ENCODE measurements around the gene ZBBX.

The ZBBX gene

DNA sequence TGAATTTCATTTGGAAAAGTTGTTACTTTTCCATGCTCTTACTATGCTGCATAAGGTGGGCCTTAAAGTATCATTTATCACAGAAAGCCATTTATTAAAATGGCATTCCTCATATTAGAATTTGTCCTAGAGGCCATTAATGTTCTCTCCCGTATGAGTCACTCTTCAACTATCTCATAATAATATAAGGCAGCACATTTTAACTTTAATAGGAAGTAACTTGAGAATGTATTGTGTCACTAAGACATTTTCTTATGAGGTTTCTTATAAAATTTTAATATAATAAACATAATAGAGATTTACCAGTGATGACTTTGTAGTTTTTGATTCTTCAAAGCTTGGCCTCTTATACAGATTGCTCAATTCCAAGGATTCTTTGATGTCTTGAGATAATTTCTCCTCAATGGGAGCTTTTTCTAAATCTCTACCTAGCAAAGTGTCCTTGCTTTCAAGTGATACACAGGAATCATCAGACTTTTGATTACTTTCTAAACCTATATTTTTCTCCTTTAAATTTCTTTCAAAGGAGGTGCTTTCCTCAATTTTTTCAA lies 74.7 kb downstream of the ZBBX start:
- intact Hi-C loops (cut with DNase I; ENCODE audit: low total_unique reads): no loop called here
- H3K36me3 ChIP-seq: no peaks in the 10 kb centered on the region
- no peaks in the 10 kb centered on the region for H3K4me1 ChIP-seq
- no peak overlapping the region for H3K4me3 ChIP-seq
- H3K9me3 ChIP-seq: peaks cover 0 to 3% (median 0%) of the 10 kb centered on the region in 3 donors
- TF ChIP-seq, protein P1, sequence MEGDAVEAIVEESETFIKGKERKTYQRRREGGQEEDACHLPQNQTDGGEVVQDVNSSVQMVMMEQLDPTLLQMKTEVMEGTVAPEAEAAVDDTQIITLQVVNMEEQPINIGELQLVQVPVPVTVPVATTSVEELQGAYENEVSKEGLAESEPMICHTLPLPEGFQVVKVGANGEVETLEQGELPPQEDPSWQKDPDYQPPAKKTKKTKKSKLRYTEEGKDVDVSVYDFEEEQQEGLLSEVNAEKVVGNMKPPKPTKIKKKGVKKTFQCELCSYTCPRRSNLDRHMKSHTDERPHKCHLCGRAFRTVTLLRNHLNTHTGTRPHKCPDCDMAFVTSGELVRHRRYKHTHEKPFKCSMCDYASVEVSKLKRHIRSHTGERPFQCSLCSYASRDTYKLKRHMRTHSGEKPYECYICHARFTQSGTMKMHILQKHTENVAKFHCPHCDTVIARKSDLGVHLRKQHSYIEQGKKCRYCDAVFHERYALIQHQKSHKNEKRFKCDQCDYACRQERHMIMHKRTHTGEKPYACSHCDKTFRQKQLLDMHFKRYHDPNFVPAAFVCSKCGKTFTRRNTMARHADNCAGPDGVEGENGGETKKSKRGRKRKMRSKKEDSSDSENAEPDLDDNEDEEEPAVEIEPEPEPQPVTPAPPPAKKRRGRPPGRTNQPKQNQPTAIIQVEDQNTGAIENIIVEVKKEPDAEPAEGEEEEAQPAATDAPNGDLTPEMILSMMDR (IDR thresholded peaks at IDR 0.05): no peak
- no peak overlapping the region for H3K27ac ChIP-seq
- no peak for DNase-seq
- H3K27me3 ChIP-seq: no peaks in the 10 kb centered on the region

DNA sequence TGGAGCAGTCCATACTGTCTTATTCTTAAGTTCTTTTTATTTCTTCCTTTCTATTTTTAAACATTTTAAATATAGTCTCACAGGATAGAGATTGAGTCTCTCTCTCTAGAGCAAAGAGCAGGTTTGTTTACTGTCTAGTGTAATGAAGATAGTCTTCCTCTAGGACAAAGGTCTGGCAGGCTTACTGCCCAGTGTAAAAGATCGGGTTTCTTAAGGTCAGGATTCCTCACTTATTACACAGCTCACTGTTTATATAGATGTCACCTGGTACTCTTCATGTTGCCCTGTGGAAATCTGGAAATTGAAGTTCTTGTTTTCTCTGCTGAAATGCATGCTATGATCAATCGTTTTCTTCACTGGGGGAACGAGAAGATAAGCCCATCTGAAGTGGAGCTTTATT lies 76.0 kb downstream of the ZBBX start:
- no peak for DNase-seq
- Histone ChIP-seq H3K27me3 (no peaks in the 10 kb centered on the region), H3K4me1 (no peaks in the 10 kb centered on the region), H3K4me3 (no peak overlapping the region), H3K36me3 (no peaks in the 10 kb centered on the region), H3K9me3 (no peaks in the 10 kb centered on the region), H3K27ac (no peak overlapping the region)
- TF ChIP-seq, protein P1 (IDR thresholded peaks at IDR 0.05): no peak
- intact Hi-C loops (cut with DNase I; ENCODE audit: low total_unique reads): no loop called here

DNA sequence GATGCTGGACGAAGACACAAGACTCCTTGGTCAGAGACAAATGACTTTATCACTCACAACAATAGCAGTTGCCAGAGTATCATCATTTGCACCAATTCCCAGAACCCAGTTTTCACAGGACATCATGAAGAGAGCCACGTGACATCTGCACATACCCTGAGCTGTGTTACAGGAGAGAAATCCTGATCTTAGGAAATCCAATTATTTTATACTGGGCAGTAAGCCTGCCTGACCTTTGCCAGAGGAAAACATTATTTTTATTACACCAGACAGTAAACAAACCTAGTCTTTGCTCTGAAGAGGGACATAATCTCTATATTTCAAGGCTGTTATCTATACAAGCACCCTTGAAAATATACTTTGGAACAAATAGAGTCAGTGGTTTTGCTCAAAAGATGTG lies 77.4 kb downstream of the ZBBX start:
- H3K36me3 ChIP-seq: no peaks in the 10 kb centered on the region
- H3K27ac ChIP-seq: no peak overlapping the region
- H3K9me3 ChIP-seq: no peaks in the 10 kb centered on the region
- DNase-seq: no peak
- no peaks in the 10 kb centered on the region for H3K27me3 ChIP-seq
- H3K4me1 ChIP-seq: no peaks in the 10 kb centered on the region
- TF ChIP-seq, protein P1 (IDR thresholded peaks at IDR 0.05): no peak
- H3K4me3 ChIP-seq: no peak overlapping the region
- intact Hi-C loops (cut with DNase I; ENCODE audit: low total_unique reads): no loop called here

DNA sequence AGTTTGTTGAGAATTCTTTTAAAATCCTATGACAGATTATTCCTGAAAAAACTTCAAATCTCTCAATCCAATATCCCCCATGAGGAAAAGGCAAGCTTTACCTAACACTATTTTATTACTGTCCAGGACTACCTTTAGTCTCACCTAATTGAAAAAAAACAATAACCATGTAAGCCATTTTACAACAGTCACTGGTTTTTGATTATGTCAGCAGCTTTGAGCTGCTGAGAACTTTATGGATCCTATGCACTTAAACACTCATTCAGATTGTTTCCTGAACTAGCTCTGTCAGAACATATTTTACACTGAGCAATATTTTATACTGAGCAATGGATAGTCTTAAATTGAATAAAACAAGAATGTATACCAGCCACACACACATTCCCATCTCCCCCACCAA lies 79.9 kb downstream of the ZBBX start:
- TF ChIP-seq, protein P1 (IDR thresholded peaks at IDR 0.05): no peak
- H3K27ac ChIP-seq: no peak overlapping the region
- intact Hi-C loops (cut with DNase I; ENCODE audit: low total_unique reads): no loop called here
- H3K9me3 ChIP-seq: no peaks in the 10 kb centered on the region
- DNase-seq: no peak
- H3K4me1 ChIP-seq: no peaks in the 10 kb centered on the region
- H3K27me3 ChIP-seq: no peaks in the 10 kb centered on the region
- no peak overlapping the region for H3K4me3 ChIP-seq
- H3K36me3 ChIP-seq: no peaks in the 10 kb centered on the region

DNA sequence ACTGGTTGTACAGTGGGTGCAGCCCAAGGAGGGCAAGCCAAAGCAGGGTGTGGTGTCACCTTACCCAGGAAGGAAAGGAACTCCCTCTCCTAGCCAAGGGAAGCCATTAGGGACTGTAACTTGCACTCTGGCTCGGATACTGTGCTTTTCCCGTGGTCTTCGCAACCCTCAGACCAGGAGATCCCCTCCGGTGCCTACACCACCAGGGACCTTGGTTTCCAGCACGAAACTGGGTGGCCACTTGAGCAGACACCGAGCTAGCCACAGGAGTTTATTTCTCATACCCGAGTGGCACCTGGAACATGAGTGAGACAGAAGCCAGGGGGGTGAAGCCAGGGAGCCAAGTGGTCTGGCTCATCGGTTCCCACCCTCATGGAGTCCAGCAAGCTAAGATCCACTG lies 90.7 kb downstream of the ZBBX start:
- Histone ChIP-seq H3K27me3 (no peaks in the 10 kb centered on the region), H3K36me3 (no peaks in the 10 kb centered on the region), H3K9me3 (no peaks in the 10 kb centered on the region), H3K27ac (no peak overlapping the region), H3K4me3 (no peak overlapping the region), H3K4me1 (no peaks in the 10 kb centered on the region)
- TF ChIP-seq, protein P1 (IDR thresholded peaks at IDR 0.05): no peak
- peak in 1 of 2 donors; percentile 46 for DNase-seq
- intact Hi-C loops (cut with DNase I; ENCODE audit: low total_unique reads): no loop called here

DNA sequence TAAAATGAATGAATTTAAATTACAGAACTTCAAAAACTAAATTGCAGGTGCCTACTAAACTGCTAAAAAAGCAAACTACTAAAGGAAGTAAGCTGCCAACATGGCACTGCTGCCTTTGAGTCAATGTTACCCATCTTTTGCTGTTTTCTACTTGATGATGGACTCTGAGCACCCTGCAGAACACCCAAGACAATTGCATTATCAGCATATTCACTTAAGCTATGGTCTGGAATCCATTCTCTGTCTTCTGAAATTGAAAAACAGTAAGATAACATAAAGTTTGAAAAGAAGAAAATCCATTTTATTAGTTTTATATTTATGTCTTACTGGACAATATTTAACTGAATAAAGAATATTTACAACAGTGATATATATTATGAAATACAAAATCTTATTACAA lies 91.4 kb downstream of the ZBBX start:
- Histone ChIP-seq H3K36me3 (no peaks in the 10 kb centered on the region), H3K27ac (no peak overlapping the region), H3K4me3 (no peak overlapping the region), H3K27me3 (no peaks in the 10 kb centered on the region), H3K4me1 (no peaks in the 10 kb centered on the region), H3K9me3 (no peaks in the 10 kb centered on the region)
- intact Hi-C loops (cut with DNase I; ENCODE audit: low total_unique reads): no loop called here
- DNase-seq: no peak
- TF ChIP-seq, protein P1 (IDR thresholded peaks at IDR 0.05): no peak

Data from tibial artery (tissue), 4 donors.